T-helper 1 cell treated with Interleukin-12 subunit alpha and Interleukin-12 subunit beta and Interleukin-4 antibody, amounts not matched to agents 30 μg/mL and 1 μg/mL, for 36 hours (primary cell): ENCODE measurements around the gene MDGA2.
"Not testable (repeated sequence)": the region's sequence is repeated elsewhere in the genome, so short reads cannot be mapped to it uniquely, and the experiment has no call there.

Experiments used
- H3K27ac Mint-ChIP-seq: one replicate; pipeline ENCODE4 v1.8.0; 2021; ENCODE audit warnings: mild to moderate bottlenecking, mixed read lengths
- H3K27me3 Mint-ChIP-seq: one replicate; pipeline ENCODE4 v1.8.0; 2021; ENCODE audit warnings: low read depth, mixed read lengths
- H3K36me3 Mint-ChIP-seq: one replicate; pipeline ENCODE4 v1.8.0; 2021; ENCODE audit warnings: low read depth, mixed read lengths
- H3K4me1 Mint-ChIP-seq: one replicate; pipeline ENCODE4 v1.8.0; 2021; ENCODE audit warnings: low read depth, mixed read lengths
- H3K4me3 Mint-ChIP-seq: one replicate; pipeline ENCODE4 v1.8.0; 2021; ENCODE audit warnings: mild to moderate bottlenecking, moderate library complexity, mixed read lengths
- H3K9me3 Mint-ChIP-seq: one replicate; pipeline ENCODE4 v1.8.0; 2021; ENCODE audit warnings: mixed read lengths

The MDGA2 gene

DNA sequence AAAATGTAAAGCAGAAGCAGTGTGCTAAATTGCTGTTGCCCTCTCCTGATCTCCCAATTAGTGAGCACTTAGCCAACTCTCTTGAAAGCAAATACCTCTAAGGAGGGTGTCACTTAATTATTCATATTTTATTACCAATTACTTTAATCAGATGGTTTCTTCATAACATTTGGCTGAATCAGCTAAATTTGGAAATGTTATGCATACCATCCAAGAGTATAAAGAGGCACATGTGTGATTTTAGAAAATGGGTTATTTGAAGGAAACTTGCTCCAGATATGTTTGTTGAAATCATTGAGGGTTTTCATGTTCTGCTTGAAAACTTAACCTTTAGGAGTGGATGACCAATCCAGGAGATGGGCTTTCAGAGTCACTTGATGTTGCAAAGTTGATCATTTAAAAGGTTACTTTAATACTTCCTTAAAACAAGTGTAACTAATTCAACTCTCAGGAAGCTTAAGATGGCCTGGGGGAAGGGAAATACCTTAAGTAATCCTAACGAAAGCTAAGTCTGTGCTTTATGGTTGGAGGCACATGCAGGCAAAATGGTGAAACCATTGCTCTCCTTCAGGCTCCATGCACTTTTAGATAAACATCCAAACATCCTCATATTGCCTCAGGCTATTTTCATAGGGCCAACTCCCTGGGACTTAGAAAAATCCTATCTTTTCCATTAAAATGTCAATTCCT, 434.5 kb downstream of the MDGA2 start:
- no peaks in the 10 kb centered on the region for H3K36me3 Mint-ChIP-seq
- no peaks in the 10 kb centered on the region for H3K4me1 Mint-ChIP-seq
- no peaks in the 10 kb centered on the region for H3K9me3 Mint-ChIP-seq
- H3K4me3 Mint-ChIP-seq: no peak overlapping the region
- no peak overlapping the region for H3K27ac Mint-ChIP-seq
- no peaks in the 10 kb centered on the region for H3K27me3 Mint-ChIP-seq

DNA sequence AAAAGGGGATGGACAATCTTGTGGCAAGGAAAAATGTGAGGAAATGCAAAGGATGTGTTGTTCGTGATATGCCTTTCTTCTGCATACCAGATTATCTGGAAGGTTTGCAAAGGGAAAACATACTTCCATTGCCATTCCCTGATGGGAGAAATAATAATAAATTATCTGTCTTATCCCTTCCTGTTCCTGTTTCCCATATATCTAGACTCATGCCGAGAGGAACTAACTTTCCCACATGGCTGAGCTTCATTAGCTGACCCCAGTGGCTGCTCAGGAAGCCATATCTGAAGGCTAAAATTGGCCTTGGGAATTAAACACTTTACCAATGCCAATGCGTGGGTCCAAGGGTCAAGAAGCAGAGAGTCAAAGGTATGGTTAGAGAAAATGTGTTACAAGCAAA, 439.8 kb downstream of the MDGA2 start:
- H3K36me3 Mint-ChIP-seq: no peaks in the 10 kb centered on the region
- no peak overlapping the region for H3K27ac Mint-ChIP-seq
- no peaks in the 10 kb centered on the region for H3K27me3 Mint-ChIP-seq
- H3K4me1 Mint-ChIP-seq: no peaks in the 10 kb centered on the region
- no peaks in the 10 kb centered on the region for H3K9me3 Mint-ChIP-seq
- H3K4me3 Mint-ChIP-seq: no peak overlapping the region

GRCh38 chr14:47226877-47227520, 448.4 kb downstream of the MDGA2 start:
- peaks cover 1% of the 10 kb centered on the region for H3K4me1 Mint-ChIP-seq
- H3K27me3 Mint-ChIP-seq: no peaks in the 10 kb centered on the region
- H3K4me3 Mint-ChIP-seq: no peak overlapping the region
- H3K36me3 Mint-ChIP-seq: no peaks in the 10 kb centered on the region
- H3K9me3 Mint-ChIP-seq: peaks cover 4% of the 10 kb centered on the region
- no peak overlapping the region for H3K27ac Mint-ChIP-seq

DNA sequence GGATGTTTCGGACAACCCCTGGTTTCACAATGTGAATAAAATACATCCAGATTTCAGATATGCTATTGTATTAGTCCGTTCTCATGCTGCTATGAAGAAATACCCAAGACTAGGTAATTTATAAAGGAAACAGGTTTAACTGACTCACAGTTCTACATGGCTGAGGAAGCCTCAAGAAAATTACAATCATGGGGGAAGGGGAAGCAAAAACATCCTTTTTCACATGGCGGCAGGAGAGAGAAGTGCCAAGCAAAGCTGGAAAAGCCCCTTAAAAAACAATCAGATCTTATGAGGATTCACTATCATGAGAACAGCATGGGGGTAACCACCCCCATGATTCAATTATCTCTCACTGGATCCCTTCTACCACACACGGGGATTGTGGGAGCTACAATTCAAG, 451.7 kb downstream of the MDGA2 start:
- Mint-ChIP-seq H3K4me3 (no peak overlapping the region), H3K9me3 (peaks cover 4% of the 10 kb centered on the region), H3K27ac (no peak overlapping the region), H3K27me3 (no peaks in the 10 kb centered on the region), H3K36me3 (no peaks in the 10 kb centered on the region), H3K4me1 (peaks cover 1% of the 10 kb centered on the region)

GRCh38 chr14:47220096-47220495, 455.3 kb downstream of the MDGA2 start:
- H3K27ac Mint-ChIP-seq: no peak overlapping the region
- no peak overlapping the region for H3K4me3 Mint-ChIP-seq
- H3K4me1 Mint-ChIP-seq: no peaks in the 10 kb centered on the region
- peaks cover 4% of the 10 kb centered on the region for H3K9me3 Mint-ChIP-seq
- no peaks in the 10 kb centered on the region for H3K36me3 Mint-ChIP-seq
- no peaks in the 10 kb centered on the region for H3K27me3 Mint-ChIP-seq

DNA sequence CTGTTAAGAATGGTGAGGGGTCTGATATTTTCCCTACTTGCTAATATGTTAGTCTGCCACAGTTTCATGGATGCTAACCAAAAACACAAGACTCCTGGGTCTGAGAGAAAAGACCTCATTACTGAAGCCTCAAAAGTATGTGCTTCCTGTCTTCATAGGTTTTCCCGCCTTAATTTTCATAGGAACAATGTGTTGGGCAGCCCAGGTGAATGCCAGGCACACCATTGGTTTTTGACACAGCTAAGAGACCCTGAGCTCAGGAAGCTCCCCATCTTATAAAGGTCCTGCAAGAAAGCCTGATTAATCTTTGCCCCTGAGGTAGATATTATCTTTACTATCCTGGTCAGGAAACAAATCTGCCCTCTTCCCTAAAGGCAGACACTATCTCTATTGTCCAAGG, 464.1 kb downstream of the MDGA2 start:
- Mint-ChIP-seq H3K9me3 (no peaks in the 10 kb centered on the region), H3K4me1 (no peaks in the 10 kb centered on the region), H3K4me3 (no peak overlapping the region), H3K27ac (no peak overlapping the region), H3K27me3 (no peaks in the 10 kb centered on the region), H3K36me3 (no peaks in the 10 kb centered on the region)

DNA sequence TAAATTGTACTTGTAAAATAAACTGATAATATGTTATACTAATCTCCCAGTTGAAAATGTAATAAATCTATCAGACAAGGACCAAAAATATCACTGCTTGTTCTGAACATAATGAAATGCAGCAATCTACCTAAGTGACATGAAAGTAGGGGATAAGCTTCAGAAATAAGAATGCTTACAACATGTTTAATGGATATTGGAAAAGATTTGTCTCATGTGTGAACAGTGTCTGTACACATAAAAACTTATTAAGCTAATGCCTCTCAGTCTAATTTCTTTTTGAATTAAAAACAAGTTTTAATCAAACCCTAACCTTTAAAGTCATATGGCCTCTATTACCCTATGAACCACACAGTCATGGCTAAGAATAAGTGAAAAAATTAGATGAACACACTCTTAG, 465.3 kb downstream of the MDGA2 start:
- Mint-ChIP-seq H3K4me1 (no peaks in the 10 kb centered on the region), H3K27me3 (no peaks in the 10 kb centered on the region), H3K9me3 (no peaks in the 10 kb centered on the region), H3K27ac (no peak overlapping the region), H3K4me3 (no peak overlapping the region), H3K36me3 (no peaks in the 10 kb centered on the region)

DNA sequence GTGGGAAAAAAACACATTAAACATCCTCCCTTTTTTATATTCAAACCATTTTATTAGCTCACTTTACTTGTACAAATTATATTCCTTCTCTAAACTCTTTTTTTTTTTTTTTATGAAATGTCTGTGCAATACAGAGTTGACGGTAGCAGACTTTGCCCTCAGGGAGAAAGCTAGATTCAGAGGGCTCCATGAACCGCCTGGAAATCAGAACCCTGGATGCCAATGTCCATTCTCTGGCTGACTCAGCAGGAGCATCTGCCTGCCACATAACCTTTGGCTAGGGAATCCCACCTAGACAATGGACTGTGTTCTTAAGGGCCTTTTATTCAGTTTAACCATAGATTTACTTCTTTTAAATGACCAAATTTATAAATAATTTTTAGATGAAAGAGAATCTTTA, 467.0 kb downstream of the MDGA2 start:
- Mint-ChIP-seq H3K27me3 (no peaks in the 10 kb centered on the region), H3K4me3 (no peak overlapping the region), H3K9me3 (no peaks in the 10 kb centered on the region), H3K36me3 (no peaks in the 10 kb centered on the region), H3K4me1 (no peaks in the 10 kb centered on the region), H3K27ac (no peak overlapping the region)

DNA sequence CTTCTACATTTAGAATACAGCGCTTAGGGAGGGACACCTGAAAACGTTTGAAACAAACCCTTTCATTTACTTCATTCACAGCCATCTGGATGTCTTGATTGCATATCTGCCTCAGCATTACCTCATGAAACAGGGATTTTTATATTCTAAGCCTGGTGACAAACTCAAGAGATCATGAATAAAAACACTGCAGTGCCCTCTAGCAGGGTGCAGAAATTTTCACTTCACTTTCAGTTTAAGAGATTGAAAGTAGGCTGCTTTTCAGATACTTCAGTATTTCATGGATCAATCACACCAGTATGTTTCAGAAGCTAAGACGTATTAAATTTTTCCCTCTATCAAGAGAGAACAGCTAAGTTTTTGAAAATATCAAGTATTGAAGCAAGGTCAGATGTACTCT, 467.8 kb downstream of the MDGA2 start:
- no peaks in the 10 kb centered on the region for H3K4me1 Mint-ChIP-seq
- no peaks in the 10 kb centered on the region for H3K36me3 Mint-ChIP-seq
- no peak overlapping the region for H3K27ac Mint-ChIP-seq
- no peaks in the 10 kb centered on the region for H3K27me3 Mint-ChIP-seq
- H3K9me3 Mint-ChIP-seq: no peaks in the 10 kb centered on the region
- H3K4me3 Mint-ChIP-seq: no peak overlapping the region

GRCh38 chr14:47200740-47201139, 474.7 kb downstream of the MDGA2 start:
- Mint-ChIP-seq H3K4me1 (no peaks in the 10 kb centered on the region), H3K4me3 (no peak overlapping the region), H3K27me3 (no peaks in the 10 kb centered on the region), H3K36me3 (no peaks in the 10 kb centered on the region), H3K27ac (no peak overlapping the region), H3K9me3 (peaks cover 7% of the 10 kb centered on the region)

DNA sequence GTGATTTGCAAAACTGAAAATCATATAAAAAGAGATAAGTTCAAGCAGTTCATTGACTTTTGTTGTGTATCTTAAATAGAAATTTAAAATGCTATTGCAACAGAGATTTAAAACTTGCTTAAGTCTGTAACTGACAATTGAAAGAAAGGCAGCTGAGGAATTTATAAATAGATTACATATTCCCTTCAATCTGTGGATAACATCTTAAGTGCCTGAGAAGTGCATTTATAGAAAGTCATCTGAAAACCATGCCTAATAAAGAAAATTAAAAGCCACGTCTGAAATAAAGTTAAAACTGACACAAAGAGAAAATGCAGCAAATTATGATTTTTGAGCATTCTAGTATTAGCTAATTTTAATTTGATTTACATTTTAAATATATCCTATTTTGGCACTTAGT, 479.8 kb downstream of the MDGA2 start:
- no peak overlapping the region for H3K4me3 Mint-ChIP-seq
- no peaks in the 10 kb centered on the region for H3K4me1 Mint-ChIP-seq
- H3K27ac Mint-ChIP-seq: no peak overlapping the region
- no peaks in the 10 kb centered on the region for H3K9me3 Mint-ChIP-seq
- H3K36me3 Mint-ChIP-seq: no peaks in the 10 kb centered on the region
- no peaks in the 10 kb centered on the region for H3K27me3 Mint-ChIP-seq

DNA sequence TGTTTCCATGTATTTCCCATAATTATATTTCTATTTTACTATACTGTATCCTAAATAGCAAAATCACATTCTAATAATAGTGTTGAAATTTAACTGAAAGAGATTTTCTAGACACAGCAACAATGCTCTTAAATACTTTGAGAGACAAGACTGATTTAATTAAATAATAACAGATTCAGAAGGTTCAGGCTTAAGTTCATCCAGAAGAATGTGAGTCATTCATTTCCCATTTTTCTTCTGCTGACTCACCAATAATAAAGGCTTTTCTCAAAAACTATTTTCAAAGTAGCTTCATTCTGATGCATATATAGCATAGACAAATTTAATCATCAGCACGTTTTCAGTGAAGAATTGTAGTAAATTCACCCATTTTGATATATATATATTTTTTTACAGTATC, 481.4 kb downstream of the MDGA2 start:
- no peaks in the 10 kb centered on the region for H3K27me3 Mint-ChIP-seq
- no peaks in the 10 kb centered on the region for H3K4me1 Mint-ChIP-seq
- no peak overlapping the region for H3K27ac Mint-ChIP-seq
- no peak overlapping the region for H3K4me3 Mint-ChIP-seq
- no peaks in the 10 kb centered on the region for H3K9me3 Mint-ChIP-seq
- no peaks in the 10 kb centered on the region for H3K36me3 Mint-ChIP-seq

- H3K27ac Mint-ChIP-seq: not testable (repeated sequence)
Observed at GRCh38 chr14:47192203-47192602, 483.2 kb downstream of the MDGA2 start.

GRCh38 chr14:47191700-47192099, 483.7 kb downstream of the MDGA2 start:
- H3K9me3 Mint-ChIP-seq: no peaks in the 10 kb centered on the region
- no peak overlapping the region for H3K4me3 Mint-ChIP-seq
- H3K4me1 Mint-ChIP-seq: no peaks in the 10 kb centered on the region
- no peak overlapping the region for H3K27ac Mint-ChIP-seq
- H3K27me3 Mint-ChIP-seq: no peaks in the 10 kb centered on the region
- no peaks in the 10 kb centered on the region for H3K36me3 Mint-ChIP-seq

More at GRCh38 chr14:47192203-47192602, 483.2 kb downstream of the MDGA2 start:
- H3K4me3 Mint-ChIP-seq, H3K27me3 Mint-ChIP-seq, H3K9me3 Mint-ChIP-seq, H3K4me1 Mint-ChIP-seq, H3K36me3 Mint-ChIP-seq: not testable (repeated sequence)

GRCh38 chr14:47189911-47190484, 485.4 kb downstream of the MDGA2 start:
- no peaks in the 10 kb centered on the region for H3K27me3 Mint-ChIP-seq
- no peak overlapping the region for H3K4me3 Mint-ChIP-seq
- H3K4me1 Mint-ChIP-seq: no peaks in the 10 kb centered on the region
- H3K9me3 Mint-ChIP-seq: no peaks in the 10 kb centered on the region
- H3K36me3 Mint-ChIP-seq: no peaks in the 10 kb centered on the region
- no peak overlapping the region for H3K27ac Mint-ChIP-seq
